Kasumi-1 (cell line): Measurements from ENCODE around the gene SNRPA.
"Not testable (repeated sequence)": the region's sequence is repeated elsewhere in the genome, so short reads cannot be mapped to it uniquely, and the experiment has no call there.

ENCODE experiments used
- DNase-seq, 2 experiments: peaks; one replicate each; lab custom pipeline; 2025; lab: John Stamatoyannopoulos, UW

SNRPA gene

DNA sequence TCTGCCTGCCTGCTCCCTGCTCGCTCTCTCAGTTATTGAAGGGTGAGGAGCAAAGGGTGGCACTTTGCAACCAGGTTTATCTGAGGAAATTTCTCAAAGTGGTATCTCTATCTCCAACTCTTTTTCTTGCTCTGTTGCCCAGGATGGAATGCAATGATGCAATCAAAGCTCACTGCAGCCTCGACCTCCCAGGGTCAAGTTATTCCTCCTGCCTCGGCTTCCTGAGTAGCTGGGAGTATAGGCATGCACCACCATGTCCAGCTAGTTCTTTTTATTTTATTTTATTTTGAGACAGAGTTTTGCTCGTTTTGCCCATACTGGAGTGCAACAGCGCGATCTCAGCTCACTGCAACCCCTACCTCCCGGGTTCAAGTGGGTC, 5.6 kb upstream of the SNRPA start:
- no peak for DNase-seq

- DNase-seq: no peak
Observed at GRCh38 chr19:40747536-40747935, 3.5 kb upstream of the SNRPA start.

DNA sequence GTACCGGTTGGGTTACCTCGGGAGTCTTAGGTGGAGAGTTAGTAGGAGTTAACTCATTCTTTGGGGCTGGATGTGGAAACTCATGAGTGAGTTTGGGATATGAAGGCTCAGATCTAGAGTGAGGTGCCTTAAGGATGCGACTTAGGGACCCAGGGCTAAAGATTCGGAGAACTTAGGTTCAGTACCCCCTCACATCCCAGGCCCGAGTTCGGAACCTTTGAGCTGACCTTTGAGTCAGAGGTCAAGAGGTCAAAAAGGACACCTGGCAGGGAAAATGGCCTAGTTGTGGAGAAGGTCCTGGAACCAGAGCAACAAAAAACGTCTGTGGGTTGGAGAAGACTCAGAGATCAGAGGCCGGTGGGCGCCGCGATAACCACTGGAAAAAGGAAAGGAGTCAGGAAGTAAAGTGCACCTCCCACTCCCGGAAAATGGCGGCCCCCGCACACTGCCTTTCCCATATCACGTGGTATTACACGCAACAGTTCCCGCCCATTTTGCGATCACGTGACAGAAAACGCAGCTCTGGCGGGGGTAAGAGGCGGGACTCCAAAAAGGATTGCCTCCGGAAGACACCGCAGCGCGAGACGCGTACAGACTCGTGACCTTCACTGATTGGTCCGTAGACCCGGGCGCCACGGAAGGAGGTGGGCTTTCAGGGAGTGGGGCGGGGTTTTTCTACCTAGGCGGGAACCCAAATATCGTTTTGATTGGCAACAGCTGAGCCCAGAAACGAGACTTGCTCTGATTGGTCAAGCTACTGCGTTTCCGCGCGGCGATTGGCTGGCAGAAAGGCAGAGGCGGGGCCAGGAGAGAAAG, 737 bp upstream of the SNRPA start, which contains the start of gene ACTMAP:
TSS of gene ACTMAP (minus strand) at position 420 of the 816 bp plus-strand sequence. CDS start 674 bp downstream, outside the sequence.
- peak; percentile 99 for DNase-seq

- DNase-seq: no peak
Observed at GRCh38 chr19:40752257-40752781, 1.3 kb downstream of the SNRPA start.

DNA sequence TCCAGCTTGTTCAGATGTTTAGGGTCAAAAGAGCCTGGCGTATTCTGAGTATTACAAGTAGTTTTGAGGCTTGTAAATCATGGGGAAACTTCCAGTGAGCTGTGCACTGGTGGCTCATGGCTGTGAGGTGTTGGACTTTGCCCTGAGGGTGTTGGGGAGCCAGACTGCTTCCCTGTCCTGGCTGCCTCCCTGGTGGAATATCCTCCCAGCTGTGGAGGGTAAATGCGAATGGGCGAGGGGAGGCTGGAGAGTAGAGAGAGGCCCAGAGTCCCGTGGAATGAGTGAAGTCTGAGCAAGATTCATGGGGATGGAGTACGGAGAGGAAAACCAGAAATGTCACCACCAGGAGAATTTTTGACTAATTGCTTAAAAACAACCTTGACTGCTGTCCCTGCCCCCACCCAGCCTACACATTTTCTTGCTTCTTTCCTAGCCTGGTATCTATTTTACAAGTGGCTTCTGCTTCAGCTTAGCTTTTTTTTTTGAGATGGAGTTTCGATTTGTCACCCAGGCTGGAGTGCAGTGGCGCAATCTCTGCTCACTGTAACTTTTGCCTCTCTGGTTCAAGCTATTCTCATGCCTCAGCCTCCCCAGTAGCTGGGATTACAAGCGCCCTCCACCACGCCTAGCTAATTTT, 3.7 kb downstream of the SNRPA start:
- DNase-seq: no peak

GRCh38 chr19:40755248-40755624, 4.2 kb downstream of the SNRPA start:
- no peak for DNase-seq

DNA sequence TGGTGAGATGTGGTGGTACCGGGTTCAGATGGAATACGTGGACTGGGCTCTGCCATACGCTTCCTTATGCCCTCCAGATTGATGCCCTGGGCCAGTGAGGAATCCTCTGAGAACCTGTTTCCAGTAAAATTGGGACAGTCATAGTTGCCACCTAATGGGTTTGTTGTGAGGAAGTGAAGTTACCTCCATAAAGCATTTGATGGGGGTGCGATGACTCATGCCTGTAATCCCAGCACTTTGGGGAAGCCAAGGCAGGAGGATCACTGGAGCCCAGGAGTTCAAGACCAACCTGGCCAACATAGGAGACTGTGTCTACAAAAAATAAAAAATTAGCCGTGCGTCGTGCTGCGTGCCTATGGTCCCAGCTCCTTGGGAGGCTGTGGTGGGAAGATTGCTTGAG, 4.8 kb downstream of the SNRPA start:
- DNase-seq: no peak

DNA sequence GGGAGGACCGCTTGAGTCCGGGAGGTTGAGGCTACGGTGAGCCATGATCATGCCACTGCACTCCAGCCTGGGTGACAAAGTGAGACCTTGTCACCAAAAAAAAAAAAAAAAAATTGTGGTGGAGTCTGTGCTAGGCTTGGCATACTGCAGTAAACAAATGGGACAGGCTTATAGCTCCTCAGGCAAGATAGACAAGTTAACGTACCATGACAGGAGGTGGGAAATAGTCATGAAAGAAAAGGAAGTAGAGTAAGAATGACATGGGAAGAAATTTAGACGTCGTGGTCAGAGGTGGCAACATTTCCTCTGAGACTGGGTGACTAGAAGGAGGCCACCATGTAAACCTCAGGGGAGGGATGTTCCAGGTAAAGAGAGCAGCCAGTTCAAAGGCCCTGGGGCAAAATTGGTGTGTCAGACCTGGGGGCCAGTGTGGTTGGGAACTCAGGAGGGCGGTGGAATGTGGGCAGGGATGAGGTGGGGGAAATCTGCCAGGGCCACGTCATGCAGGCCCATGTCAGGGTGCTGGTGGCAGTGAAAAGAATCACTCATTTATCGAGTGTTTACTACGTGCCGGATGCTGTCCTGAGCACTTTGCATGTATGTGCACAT, 5.6 kb downstream of the SNRPA start:
- no peak for DNase-seq

- no peak for DNase-seq
Observed at GRCh38 chr19:40758491-40758890, 7.5 kb downstream of the SNRPA start.

- DNase-seq: no peak
Observed at GRCh38 chr19:40759352-40759751, 8.3 kb downstream of the SNRPA start.

DNA sequence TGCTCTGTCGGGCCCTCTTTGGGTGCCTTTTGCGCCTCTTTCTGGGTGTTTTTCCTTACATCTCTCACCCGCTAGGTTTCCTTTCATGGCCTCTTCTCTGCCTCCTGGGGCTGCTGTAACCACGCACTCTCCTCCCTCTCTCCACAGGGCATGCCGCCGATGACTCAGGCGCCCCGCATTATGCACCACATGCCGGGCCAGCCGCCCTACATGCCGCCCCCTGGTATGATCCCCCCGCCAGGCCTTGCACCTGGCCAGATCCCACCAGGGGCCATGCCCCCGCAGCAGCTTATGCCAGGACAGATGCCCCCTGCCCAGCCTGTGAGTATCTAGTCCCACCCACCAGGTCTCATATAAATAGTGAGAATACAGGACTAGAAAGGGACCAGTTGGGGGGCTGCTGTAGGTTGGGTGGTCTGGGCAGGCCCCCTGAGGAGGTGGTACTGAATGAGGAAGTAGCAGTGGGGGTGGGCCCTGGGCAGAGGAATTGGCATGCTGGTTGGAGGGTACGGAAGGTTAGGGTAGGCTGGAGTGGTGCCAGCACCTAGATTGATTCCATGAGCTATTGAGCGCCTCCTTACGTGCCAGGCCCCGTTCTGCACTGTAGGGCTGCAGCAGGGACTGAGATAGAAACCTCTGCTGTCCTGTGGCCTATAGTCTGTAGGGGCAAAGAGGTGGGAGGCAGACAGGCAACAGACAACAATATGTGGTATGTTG, 11.9 kb downstream of the SNRPA start:
- DNase-seq: no peak

DNA sequence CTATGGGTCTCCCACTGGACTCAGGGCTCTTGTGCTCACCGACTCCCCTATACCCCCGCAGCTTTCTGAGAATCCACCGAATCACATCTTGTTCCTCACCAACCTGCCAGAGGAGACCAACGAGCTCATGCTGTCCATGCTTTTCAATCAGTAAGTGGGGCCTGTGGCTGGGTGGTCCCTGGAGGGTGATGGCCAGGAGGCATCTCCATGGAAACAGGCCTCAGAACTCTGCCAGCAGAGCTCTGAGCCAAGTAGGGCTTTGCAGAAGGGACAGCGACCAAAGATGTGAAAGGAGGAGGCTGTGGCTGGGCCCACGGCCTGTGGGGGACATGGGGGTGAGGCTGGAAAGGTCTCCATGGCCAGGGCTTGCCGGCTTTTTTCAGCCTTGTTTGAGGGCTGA, 12.5 kb downstream of the SNRPA start:
- DNase-seq: no peak

DNA sequence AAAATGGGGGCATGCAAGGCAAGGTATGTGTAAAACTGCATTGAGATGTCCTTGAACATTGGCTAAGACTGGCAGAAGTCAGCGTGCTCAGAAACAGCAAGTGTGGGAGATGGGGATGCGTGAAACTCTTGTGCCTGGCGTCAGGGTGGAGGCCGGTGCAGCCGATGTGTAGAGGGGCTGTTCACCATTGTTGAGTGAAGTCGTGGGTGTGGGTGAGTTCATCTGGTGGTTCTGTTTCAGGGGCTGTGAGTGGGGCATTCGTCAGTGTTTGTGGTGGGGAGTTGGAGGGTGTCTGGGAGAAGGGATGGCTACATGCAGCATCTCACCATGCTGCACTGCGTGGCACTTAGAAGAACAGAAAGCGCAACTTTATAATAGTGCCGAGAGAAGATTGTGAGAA, 13.0 kb downstream of the SNRPA start:
- DNase-seq: no peak

DNA sequence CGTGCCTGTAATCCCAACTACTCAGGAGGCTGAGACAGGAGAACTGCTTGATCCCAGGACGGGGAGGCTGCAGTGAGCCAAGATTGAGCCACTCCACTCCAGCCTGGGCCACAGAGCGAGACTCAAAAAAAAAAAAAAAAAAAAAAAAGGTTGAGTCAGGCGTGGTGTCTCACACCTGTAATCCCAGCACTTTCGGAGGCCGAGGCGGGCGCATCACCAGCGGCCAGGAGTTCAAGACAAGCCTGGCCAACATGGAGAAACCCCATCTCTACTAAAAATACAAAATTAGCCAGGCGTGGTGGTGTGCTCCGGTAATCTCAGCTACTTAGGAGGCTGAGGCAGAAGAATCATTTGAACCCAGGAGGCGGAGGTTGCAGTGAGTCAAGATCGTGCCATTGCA, 15.4 kb downstream of the SNRPA start:
- not testable (repeated sequence) for DNase-seq

- DNase-seq: no peak
Observed at GRCh38 chr19:40768869-40769268, 17.9 kb downstream of the SNRPA start.

GRCh38 chr19:40771101-40771862, 20.3 kb downstream of the SNRPA start:
- DNase-seq: peak; percentile 3 to 23

- DNase-seq: no peak
Observed at GRCh38 chr19:40774916-40775631, 24.1 kb downstream of the SNRPA start, which contains the start of gene MIA. Gene MIA, plus strand, starts transcription at chr19:40775521. Its CDS starts 22 bp downstream, at chr19:40775543.

- DNase-seq: no peak
Observed at GRCh38 chr19:40775632-40776022, 24.6 kb downstream of the SNRPA start.

- DNase-seq: no peak
Observed at GRCh38 chr19:40776364-40776763, 25.4 kb downstream of the SNRPA start.

DNA sequence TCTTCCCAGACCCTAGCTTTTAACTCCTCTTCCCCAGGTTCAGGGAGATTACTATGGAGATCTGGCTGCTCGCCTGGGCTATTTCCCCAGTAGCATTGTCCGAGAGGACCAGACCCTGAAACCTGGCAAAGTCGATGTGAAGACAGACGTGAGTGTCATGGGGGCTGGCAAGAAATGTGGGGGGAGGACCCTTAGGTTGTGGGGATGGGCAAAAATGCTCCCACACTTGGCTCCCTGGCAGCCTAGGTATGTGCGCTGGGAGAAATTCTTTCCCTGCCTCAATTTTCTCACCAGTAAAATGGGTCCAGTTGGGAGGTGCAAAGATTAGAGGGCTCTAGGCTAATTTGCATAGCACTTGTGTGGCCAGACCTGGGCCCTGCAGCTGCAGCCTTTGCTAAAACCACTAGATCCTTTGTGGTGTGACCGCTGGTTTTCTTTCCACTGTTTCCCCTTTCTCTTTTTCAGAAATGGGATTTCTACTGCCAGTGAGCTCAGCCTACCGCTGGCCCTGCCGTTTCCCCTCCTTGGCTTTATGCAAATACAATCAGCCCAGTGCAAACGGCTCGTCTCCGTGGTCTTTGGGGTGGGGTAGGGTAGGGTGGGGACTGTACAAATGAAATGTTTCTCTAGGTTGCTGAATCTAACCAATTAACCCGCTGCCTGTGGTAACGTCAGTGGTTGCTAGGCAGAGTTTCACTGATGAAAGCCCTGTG, 26.1 kb downstream of the SNRPA start:
- peak; percentile 96 for DNase-seq
